Loucy (cell line): ENCODE results near the gene PPIF.

ENCODE experiments used
- H2AFZ ChIP-seq: fragments of 200-600 bp; sonication (generic); 2 replicates; pipeline ENCODE4 v1.6.0; 2016; ENCODE audit warnings: antibody characterized with exemption, mild to moderate bottlenecking, low read length, moderate library complexity
- H3F3A ChIP-seq: fragments of 200-600 bp; 2 replicates; pipeline ENCODE4 v1.6.0; 2016; ENCODE audit warnings: antibody characterized with exemption, low read depth, mild to moderate bottlenecking
- H3K27me3 ChIP-seq: fragments of 200-600 bp; sonication (generic); 2 replicates; pipeline ENCODE4 v1.6.1; 2014; ENCODE audit warnings: low read length, mild to moderate bottlenecking; ENCODE audit not compliant: insufficient read depth, poor library complexity, severe bottlenecking
- H3K36me3 ChIP-seq: fragments of 200-600 bp; sonication (generic); 2 replicates; pipeline ENCODE4 v1.6.1; 2016; ENCODE audit warnings: low read length; ENCODE audit not compliant: insufficient read depth
- H3K4me1 ChIP-seq: fragments of 200-600 bp; sonication (generic); 2 replicates; pipeline ENCODE4 v1.5.1; 2014; ENCODE audit warnings: low read length, mild to moderate bottlenecking; ENCODE audit not compliant: insufficient read depth, poor library complexity, severe bottlenecking
- H3K4me2 ChIP-seq: fragments of 200-600 bp; sonication (generic); 2 replicates; pipeline ENCODE4 v1.6.0; 2014; ENCODE audit warnings: antibody characterized with exemption, low read length, low read depth, mild to moderate bottlenecking; ENCODE audit not compliant: poor library complexity, severe bottlenecking
- H3K4me3 ChIP-seq: fragments of 200-600 bp; sonication (generic); 2 replicates; pipeline ENCODE4 v1.5.1; 2014; ENCODE audit warnings: low read length, mild to moderate bottlenecking, mixed read lengths; ENCODE audit not compliant: poor library complexity, severe bottlenecking
- H3K79me2 ChIP-seq: fragments of 200-600 bp; sonication (generic); 2 replicates; pipeline ENCODE4 v1.6.1; 2014; ENCODE audit warnings: low read length; ENCODE audit not compliant: insufficient read depth
- H3K9ac ChIP-seq: fragments of 200-600 bp; sonication (generic); 2 replicates; pipeline ENCODE4 v1.6.0; 2014; ENCODE audit warnings: mild to moderate bottlenecking, low read depth, low read length, moderate library complexity; ENCODE audit not compliant: poor library complexity, severe bottlenecking
- H3K9me2 ChIP-seq: fragments of 200-600 bp; sonication (generic); replicated peaks from 2 replicates; pipeline ENCODE4 v1.6.1; 2016; ENCODE audit warnings: low read depth, low read length, mixed read lengths
- H3K9me3 ChIP-seq: fragments of 200-600 bp; sonication (generic); 2 replicates; pipeline ENCODE4 v1.6.1; 2014; ENCODE audit warnings: mild to moderate bottlenecking, antibody characterized with exemption, low read length, low read depth; ENCODE audit not compliant: insufficient read depth
- H4K20me1 ChIP-seq: fragments of 200-600 bp; sonication (generic); 2 replicates; pipeline ENCODE4 v1.6.0; 2014; ENCODE audit warnings: antibody characterized with exemption, low read length, mild to moderate bottlenecking; ENCODE audit not compliant: insufficient read depth, poor library complexity, severe bottlenecking
- CTCF ChIP-seq: fragments of 200-600 bp; sonication (generic); conservative IDR thresholded peaks from 2 replicates; pipeline ENCODE4 v1.5.1; 2014; ENCODE audit warnings: mild to moderate bottlenecking, antibody characterized with exemption, low read length
- EZH2phosphoT487 ChIP-seq: fragments of 200-600 bp; IDR thresholded peaks from 2 replicates; pipeline ENCODE4 v1.6.1; 2018; ENCODE audit warnings: antibody characterized with exemption, mild to moderate bottlenecking, moderate library complexity, borderline replicate concordance

PPIF gene

DNA sequence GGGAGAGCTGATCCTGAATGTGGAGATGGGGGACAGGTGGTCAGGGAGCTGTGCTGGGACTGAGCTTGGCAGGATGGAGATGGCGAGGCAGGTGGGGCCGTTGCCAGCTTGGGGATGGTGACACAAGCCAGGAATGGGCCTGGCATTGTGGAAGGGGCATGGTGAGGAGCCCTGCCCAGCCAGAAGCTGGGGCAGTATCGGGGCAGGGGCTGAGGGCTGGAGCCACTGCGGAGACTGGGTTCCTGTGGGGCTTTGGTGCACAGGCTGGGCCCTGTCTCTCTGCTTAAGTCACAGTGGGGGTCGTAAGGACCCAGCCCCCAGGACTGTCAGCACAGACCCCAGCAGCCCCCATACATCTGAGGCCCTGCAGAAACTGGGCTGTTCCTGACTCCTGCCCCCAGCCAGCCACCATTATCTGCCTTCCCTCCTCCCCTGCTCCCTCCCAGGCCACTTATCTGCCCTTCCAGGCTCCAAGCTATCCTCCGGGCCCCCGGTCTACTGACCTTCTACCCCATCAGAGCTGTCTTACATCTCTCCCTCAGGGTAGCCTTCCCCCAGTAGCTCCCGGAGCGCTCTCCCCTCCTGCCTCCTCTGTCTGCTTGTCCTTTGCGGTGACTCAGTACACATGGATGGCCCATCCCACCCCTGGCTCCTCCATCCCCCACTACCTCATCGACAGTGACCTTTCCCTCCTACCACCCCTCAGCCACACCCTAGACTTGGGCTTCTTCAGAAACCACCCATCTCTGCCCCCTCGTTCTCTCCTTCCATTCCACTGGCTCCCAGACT lies 44.2 kb downstream of the PPIF start:
- Histone ChIP-seq H3K9me3 (no peaks in the 10 kb centered on the region), H3K27me3 (no peaks in the 10 kb centered on the region), H3K36me3 (no peaks in the 10 kb centered on the region; the same call in 1 of the 2 replicates), H3F3A (no peaks in the 10 kb centered on the region), H2AFZ (no peak overlapping the region), H3K4me2 (no peak overlapping the region), H4K20me1 (no peaks in the 10 kb centered on the region), H3K79me2 (no peaks in the 10 kb centered on the region), H3K4me3 (no peak overlapping the region), H3K9me2 (no peaks in the 10 kb centered on the region), H3K9ac (no peak overlapping the region), H3K4me1 (no peaks in the 10 kb centered on the region)
- no peak for TF ChIP-seq CTCF

GRCh38 chr10:79392020-79392398 lies 44.7 kb downstream of the PPIF start:
- TF ChIP-seq EZH2phosphoT487 = no peak
- no peak for TF ChIP-seq CTCF
- no peak overlapping the region for H3K4me2 ChIP-seq
- no peaks in the 10 kb centered on the region for H3K4me1 ChIP-seq
- no peaks in the 10 kb centered on the region for H3F3A ChIP-seq
- no peak overlapping the region for H3K9ac ChIP-seq
- H3K9me2 ChIP-seq = no peaks in the 10 kb centered on the region
- H4K20me1 ChIP-seq = no peaks in the 10 kb centered on the region
- H2AFZ ChIP-seq = no peak overlapping the region
- H3K27me3 ChIP-seq = no peaks in the 10 kb centered on the region
- no peak overlapping the region for H3K4me3 ChIP-seq
- H3K36me3 ChIP-seq = no peaks in the 10 kb centered on the region; the same call in 1 of the 2 replicates
- no peaks in the 10 kb centered on the region for H3K9me3 ChIP-seq
- H3K79me2 ChIP-seq = no peaks in the 10 kb centered on the region

DNA sequence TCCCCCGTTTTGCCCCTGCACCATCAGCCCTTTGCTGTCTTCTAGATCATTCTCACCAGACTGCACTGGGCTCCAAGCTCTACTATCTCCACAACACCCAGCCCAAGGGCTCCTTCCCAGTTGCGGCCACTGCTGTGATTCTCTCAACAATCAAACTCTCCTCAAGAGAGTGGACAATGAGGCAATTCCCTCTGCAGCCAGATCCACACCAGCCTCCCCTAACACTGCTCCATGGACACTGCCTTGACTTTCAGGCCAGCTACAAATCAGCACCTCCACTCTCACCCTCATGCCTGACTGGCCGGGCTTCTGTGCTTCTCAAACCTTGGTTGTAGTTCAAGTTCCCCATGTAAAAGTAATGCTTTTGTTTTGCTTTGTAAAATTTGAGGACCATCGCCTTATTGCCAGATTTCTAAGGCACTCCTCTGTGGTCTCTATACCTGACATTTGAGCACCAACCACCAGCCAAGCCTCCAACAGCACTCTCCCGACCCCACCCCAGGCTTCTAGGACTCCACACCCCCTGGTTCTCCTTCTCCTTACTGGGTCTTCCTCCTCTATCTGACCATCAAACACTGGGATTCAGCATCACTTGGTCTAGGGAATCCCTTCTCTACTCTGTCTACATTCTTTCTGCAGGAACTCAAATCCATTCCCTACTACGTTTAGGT lies 45.4 kb downstream of the PPIF start:
- no peak overlapping the region for H3K4me3 ChIP-seq
- no peaks in the 10 kb centered on the region for H3K79me2 ChIP-seq
- no peaks in the 10 kb centered on the region; the same call in 1 of the 2 replicates for H3K36me3 ChIP-seq
- no peaks in the 10 kb centered on the region for H3F3A ChIP-seq
- H2AFZ ChIP-seq = no peak overlapping the region
- H3K4me1 ChIP-seq = no peaks in the 10 kb centered on the region
- TF ChIP-seq CTCF (no peak), EZH2phosphoT487 (no peak)
- no peaks in the 10 kb centered on the region for H3K9me3 ChIP-seq
- no peaks in the 10 kb centered on the region for H4K20me1 ChIP-seq
- H3K4me2 ChIP-seq = no peak overlapping the region
- H3K9ac ChIP-seq = no peak overlapping the region
- no peaks in the 10 kb centered on the region for H3K27me3 ChIP-seq
- H3K9me2 ChIP-seq = no peaks in the 10 kb centered on the region
